Tibial artery (tissue), 4 donors: ENCODE measurements around the gene RBX1.

ENCODE experiments used
- DNase-seq, 2 donors: peaks; one replicate each; pipeline ENCODE4 v3.0.0-alpha.2; 2019
- H3K27ac ChIP-seq, 2 donors: fragments of 200-600 bp; sonication (generic) in 1 of 2; 1 replicate in 1 of 2; 2 replicates in 1 of 2; pipeline ENCODE4 v1.5.1; 2018 to 2019; ENCODE audit warnings: mild to moderate bottlenecking in 1 of 2
- H3K27me3 ChIP-seq, 2 donors: fragments of 200-600 bp; sonication (generic) in 1 of 2; one replicate each; pipeline versions ENCODE4 v1.5.1 to v1.6.0; 2016 to 2019
- H3K36me3 ChIP-seq, 3 donors: fragments of 200-600 bp; sonication (generic) in 2 of 3; one replicate each; pipeline ENCODE4 v1.5.1; 2016 to 2019; ENCODE audit warnings: mild to moderate bottlenecking in 2 of 3
- H3K4me1 ChIP-seq, 4 donors: fragments of 200-600 bp; sonication (generic) in 2 of 4; 1 replicate in 3 of 4; 2 replicates in 1 of 4; pipeline ENCODE4 v1.5.1; 2016 to 2019
- H3K4me3 ChIP-seq, 2 donors: fragments of 200-600 bp; sonication (generic) in 1 of 2; 1 replicate in 1 of 2; 2 replicates in 1 of 2; pipeline ENCODE4 v1.5.1; 2018 to 2019; ENCODE audit warnings: mild to moderate bottlenecking in 2 of 2
- H3K9me3 ChIP-seq, 3 donors: fragments of 200-600 bp; sonication (generic) in 1 of 3; one replicate each; pipeline ENCODE4 v1.5.1; 2016 to 2019
- CTCF ChIP-seq, 2 experiments: fragments of 200-600 bp in 1 of 2; fragments of 450-650 bp in 1 of 2; IDR thresholded peaks; one replicate each; pipeline ENCODE4 v1.5.1; 2017 to 2019; ENCODE audit warnings: antibody characterized with exemption in 2 of 2, mild to moderate bottlenecking in 1 of 2, moderate library complexity in 1 of 2
- intact Hi-C: fragments of 100-400 bp; cut with DNase I; formaldehyde crosslinking; loops from one replicate; pipeline ENCODE4 v1.15.0; 2023; ENCODE audit warnings: low total_unique reads

Gene RBX1

GRCh38 chr22:40972587-40972986 lies 21.4 kb downstream of the RBX1 start:
- TF ChIP-seq CTCF (IDR thresholded peaks at IDR 0.05), result no peak
- no peaks in the 10 kb centered on the region for H3K9me3 ChIP-seq
- no peaks in the 10 kb centered on the region for H3K27me3 ChIP-seq
- H3K27ac ChIP-seq, result no peak overlapping the region
- H3K4me3 ChIP-seq, result no peak overlapping the region
- intact Hi-C loops, result no loop called here
- no peak for DNase-seq
- H3K4me1 ChIP-seq, result no peaks in the 10 kb centered on the region
- peaks cover 34 to 60% (median 46%) of the 10 kb centered on the region in 3 donors for H3K36me3 ChIP-seq

GRCh38 chr22:40973144-40973543 lies 22.0 kb downstream of the RBX1 start:
- Histone ChIP-seq H3K36me3 (peaks cover 29 to 55% (median 42%) of the 10 kb centered on the region in 3 donors), H3K27me3 (no peaks in the 10 kb centered on the region), H3K4me1 (no peaks in the 10 kb centered on the region), H3K9me3 (no peaks in the 10 kb centered on the region), H3K27ac (no peak overlapping the region), H3K4me3 (no peak overlapping the region)
- no peak for DNase-seq
- intact Hi-C loops, result no loop called here
- TF ChIP-seq CTCF (IDR thresholded peaks at IDR 0.05), result no peak

GRCh38 chr22:40975366-40975765 lies 24.2 kb downstream of the RBX1 start:
- Histone ChIP-seq H3K4me3 (no peak overlapping the region), H3K27me3 (no peaks in the 10 kb centered on the region), H3K4me1 (no peaks in the 10 kb centered on the region), H3K27ac (no peak overlapping the region), H3K9me3 (no peaks in the 10 kb centered on the region), H3K36me3 (peaks cover 13 to 32% (median 27%) of the 10 kb centered on the region in 3 donors)
- TF ChIP-seq CTCF (IDR thresholded peaks at IDR 0.05), result no peak
- DNase-seq, result no peak
- intact Hi-C loops, result no loop called here

- H3K27me3 ChIP-seq, result no peaks in the 10 kb centered on the region
- intact Hi-C loops, result no loop called here
- no peak overlapping the region for H3K27ac ChIP-seq
- no peak overlapping the region for H3K4me3 ChIP-seq
- H3K9me3 ChIP-seq, result no peaks in the 10 kb centered on the region
- DNase-seq, result no peak
- peaks cover 13 to 17% (median 13%) of the 10 kb centered on the region in 3 donors for H3K36me3 ChIP-seq
- no peaks in the 10 kb centered on the region for H3K4me1 ChIP-seq
- TF ChIP-seq CTCF (IDR thresholded peaks at IDR 0.05), result no peak
Measured at GRCh38 chr22:40976866-40977700, 25.9 kb downstream of the RBX1 start.

GRCh38 chr22:40979198-40979597 lies 28.0 kb downstream of the RBX1 start:
- Histone ChIP-seq H3K4me3 (no peak overlapping the region), H3K9me3 (no peaks in the 10 kb centered on the region), H3K4me1 (no peaks in the 10 kb centered on the region), H3K27me3 (no peaks in the 10 kb centered on the region), H3K27ac (no peak overlapping the region), H3K36me3 (no peaks in the 10 kb centered on the region)
- intact Hi-C loops, result no loop called here
- no peak for TF ChIP-seq CTCF (IDR thresholded peaks at IDR 0.05)
- DNase-seq, result no peak
